GM12801 (cell line): ENCODE data around the gene FAM200C.

Source experiments
- CTCF ChIP-seq: IDR thresholded peaks from one replicate; pipeline ENCODE4 v1.5.1; 2011; ENCODE audit warnings: control low read depth; ENCODE audit not compliant: insufficient read length; ENCODE audit errors: extremely low read depth

Gene FAM200C

GRCh38 chr5:160348080-160348479 is 51.8 kb downstream of the FAM200C start:
- TF ChIP-seq CTCF, result no peak

- TF ChIP-seq CTCF, result no peak
Measured at GRCh38 chr5:160347448-160347847, 52.4 kb downstream of the FAM200C start.
